Activated T-cell treated with anti-CD3 and anti-CD28 coated beads for 48 hours (primary cell): Measurements from ENCODE around the gene GALNT17.

Experiments
- DNase-seq: peaks from one replicate; pipeline ENCODE4 v3.0.0-alpha.2; 2020; ENCODE audit warnings: low read depth

GALNT17 gene

GRCh38 chr7:71459132-71459531, 327.2 kb downstream of the GALNT17 start:
- DNase-seq, result no peak

- no peak for DNase-seq
Measured at GRCh38 chr7:71461572-71461971, 329.6 kb downstream of the GALNT17 start.

- no peak for DNase-seq
Measured at GRCh38 chr7:71465741-71466189, 333.8 kb downstream of the GALNT17 start.

- no peak for DNase-seq
Measured at GRCh38 chr7:71466448-71467145, 334.7 kb downstream of the GALNT17 start.

- DNase-seq, result no peak
Measured at GRCh38 chr7:71470326-71470725, 338.4 kb downstream of the GALNT17 start.

- DNase-seq, result no peak
Measured at GRCh38 chr7:71470830-71471229, 338.9 kb downstream of the GALNT17 start.

- no peak for DNase-seq
Measured at GRCh38 chr7:71472962-71473361, 341.0 kb downstream of the GALNT17 start.

- no peak for DNase-seq
Measured at GRCh38 chr7:71473366-71473967, 341.5 kb downstream of the GALNT17 start.

- DNase-seq, result no peak
Measured at GRCh38 chr7:71477441-71477840, 345.5 kb downstream of the GALNT17 start.

- DNase-seq, result no peak
Measured at GRCh38 chr7:71479231-71479630, 347.3 kb downstream of the GALNT17 start.

GRCh38 chr7:71480791-71481190, 348.8 kb downstream of the GALNT17 start:
- DNase-seq, result no peak

- no peak for DNase-seq
Measured at GRCh38 chr7:71482284-71482683, 350.3 kb downstream of the GALNT17 start.

GRCh38 chr7:71484380-71484779, 352.4 kb downstream of the GALNT17 start:
- DNase-seq, result no peak

GRCh38 chr7:71485586-71485985, 353.6 kb downstream of the GALNT17 start:
- no peak for DNase-seq

- no peak for DNase-seq
Measured at GRCh38 chr7:71486414-71486813, 354.5 kb downstream of the GALNT17 start.

GRCh38 chr7:71486856-71487628, 355.1 kb downstream of the GALNT17 start:
- DNase-seq, result no peak

GRCh38 chr7:71488308-71488707, 356.4 kb downstream of the GALNT17 start:
- DNase-seq, result no peak

- DNase-seq, result no peak
Measured at GRCh38 chr7:71491336-71491735, 359.4 kb downstream of the GALNT17 start.

- DNase-seq, result no peak
Measured at GRCh38 chr7:71495828-71496227, 363.9 kb downstream of the GALNT17 start.

GRCh38 chr7:71497256-71497946, 365.5 kb downstream of the GALNT17 start:
- DNase-seq, result no peak

- DNase-seq, result no peak
Measured at GRCh38 chr7:71498381-71498780, 366.4 kb downstream of the GALNT17 start.

GRCh38 chr7:71504697-71505441, 372.9 kb downstream of the GALNT17 start:
- DNase-seq, result no peak
